Nucleus accumbens (tissue), 56 donors: ENCODE results near the gene PPIE.
A peak's percentile ranks its signal among the peaks of the same experiment; 100 is the strongest.

Experiments used
- DNase-seq, 56 donors: peaks; one replicate each; lab custom pipeline; 2025; lab: John Stamatoyannopoulos, UW

The PPIE gene

DNA sequence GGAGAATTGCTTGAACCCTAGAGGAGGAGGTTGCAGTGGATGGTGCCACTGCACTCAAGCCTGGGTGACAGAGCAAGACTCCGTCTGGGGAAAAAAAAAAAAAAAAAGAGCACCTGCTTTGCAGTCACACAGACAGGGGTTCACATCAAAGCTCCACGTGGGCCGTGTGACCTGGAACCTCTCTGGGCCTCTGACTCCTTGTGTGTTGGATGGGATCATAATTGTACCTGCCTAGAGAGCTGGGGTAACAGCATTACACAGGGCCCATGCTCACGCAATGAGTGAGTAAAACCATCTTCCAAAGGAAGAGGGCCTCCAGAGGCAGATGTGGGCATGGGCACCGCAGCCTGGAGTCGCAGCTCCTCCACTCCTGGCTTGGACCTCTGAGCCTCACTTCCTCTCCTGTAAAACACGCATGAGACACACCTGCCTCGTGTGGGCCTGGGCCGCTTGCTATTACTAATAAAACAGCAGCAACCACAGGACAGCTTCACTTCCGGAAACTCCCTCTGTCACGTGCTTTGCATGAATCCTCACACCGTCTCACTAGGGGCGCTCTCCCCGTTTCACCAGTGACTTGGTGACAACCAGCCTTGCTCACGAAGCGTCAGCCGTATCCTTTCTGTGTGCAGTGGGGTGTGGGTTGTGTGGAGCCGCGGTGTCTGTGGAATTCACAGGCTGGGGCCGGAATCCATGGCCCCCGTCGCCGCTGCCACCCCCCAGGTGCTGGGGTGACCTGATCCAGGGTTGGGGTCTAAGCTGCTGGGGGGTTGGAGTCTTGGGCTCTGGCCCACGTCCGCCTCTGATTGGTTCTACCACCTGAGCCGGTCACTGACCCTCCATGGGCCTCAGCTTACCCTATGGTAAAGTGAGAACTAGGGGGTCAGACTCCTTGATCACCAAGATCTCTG, 60.4 kb downstream of the PPIE start:
- peak in 51 of 56 donors; percentile 6 to 83 (median 49) for DNase-seq

DNA sequence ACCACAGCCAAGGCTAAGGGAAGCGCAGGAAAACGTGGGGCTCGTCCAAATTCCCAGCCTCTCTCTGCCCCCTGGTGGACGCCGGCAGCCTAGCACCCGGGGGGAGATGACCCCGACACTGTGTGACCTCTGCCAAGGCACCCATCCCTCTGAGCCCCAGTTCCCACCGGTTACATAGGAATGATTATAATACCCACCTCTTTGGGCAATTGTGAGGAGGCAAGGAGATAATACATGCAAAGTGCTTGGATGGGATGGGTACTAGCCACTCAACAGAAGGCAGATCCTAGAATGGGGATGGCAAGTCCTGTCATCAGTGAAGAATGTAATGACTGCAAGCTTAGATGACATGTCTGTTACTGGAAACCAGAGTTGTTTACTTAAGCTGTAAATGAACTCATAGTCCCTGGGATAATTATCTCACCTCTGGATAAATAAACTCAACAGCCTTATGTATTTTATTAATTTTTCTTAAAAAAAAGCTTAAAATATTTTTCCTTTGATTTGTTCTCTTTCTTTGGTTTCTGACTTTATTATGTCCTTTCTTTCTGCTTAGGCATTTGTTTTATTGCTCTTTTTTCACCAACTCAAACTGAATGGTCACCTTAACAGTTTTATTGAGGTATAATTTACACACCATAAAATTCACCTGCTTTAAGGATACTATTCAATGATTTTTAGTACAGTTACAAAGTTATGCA, 61.2 kb downstream of the PPIE start:
- DNase-seq, result peak in 49 of 56 donors; percentile 15 to 85 (median 59)

DNA sequence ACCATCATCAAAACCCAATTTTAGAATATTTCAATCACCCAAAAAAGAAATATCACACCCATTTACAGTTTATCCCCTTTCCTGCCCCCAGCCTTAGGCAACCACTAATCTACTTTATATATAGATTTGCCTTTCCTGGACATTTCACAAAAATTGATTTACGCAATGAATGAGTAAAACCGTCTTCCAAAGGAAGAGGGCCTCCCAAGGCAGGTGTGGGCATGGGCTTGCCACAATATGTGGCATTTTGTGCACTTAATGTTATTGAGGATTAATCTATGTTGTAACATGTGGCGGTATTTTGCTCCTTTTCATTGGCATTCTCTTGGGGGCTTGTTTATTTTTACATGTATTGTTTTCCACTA, 61.8 kb downstream of the PPIE start:
- no peak for DNase-seq

DNA sequence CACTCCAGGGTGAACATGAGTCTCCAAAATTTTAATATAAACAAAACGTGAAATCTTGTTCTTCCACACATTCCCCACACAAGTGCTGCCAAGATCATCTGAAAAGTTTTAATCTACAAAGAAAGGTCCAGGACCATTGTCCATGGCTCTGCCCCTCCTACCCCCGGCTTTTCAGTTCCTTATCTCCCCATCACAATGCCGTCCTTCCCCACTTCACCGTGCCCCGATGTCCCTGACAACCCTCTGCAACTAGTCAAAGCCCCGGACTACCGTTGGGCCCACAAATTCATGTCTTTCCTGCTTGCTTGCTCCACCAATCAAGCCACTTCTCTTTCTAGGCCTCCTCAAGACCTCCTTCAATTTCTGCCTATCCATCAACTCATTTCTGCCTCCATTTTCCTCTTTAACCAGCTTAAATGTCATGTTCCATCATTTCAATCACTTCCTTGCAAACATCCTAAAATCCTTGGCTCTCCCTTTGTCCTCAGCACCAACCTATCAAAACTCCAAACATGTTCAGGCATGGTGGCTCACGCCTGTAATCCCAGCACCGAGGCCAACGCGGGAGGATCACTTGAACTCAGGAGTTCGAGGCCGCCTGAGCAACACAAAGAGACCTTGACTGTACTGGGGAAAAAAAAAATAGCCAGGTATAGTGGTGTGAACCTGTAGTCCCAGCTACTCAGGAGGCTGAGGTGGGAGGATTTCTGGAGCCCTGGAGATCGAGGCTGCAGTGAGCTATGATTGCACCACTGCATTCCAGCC, 64.0 kb downstream of the PPIE start:
- no peak for DNase-seq

DNA sequence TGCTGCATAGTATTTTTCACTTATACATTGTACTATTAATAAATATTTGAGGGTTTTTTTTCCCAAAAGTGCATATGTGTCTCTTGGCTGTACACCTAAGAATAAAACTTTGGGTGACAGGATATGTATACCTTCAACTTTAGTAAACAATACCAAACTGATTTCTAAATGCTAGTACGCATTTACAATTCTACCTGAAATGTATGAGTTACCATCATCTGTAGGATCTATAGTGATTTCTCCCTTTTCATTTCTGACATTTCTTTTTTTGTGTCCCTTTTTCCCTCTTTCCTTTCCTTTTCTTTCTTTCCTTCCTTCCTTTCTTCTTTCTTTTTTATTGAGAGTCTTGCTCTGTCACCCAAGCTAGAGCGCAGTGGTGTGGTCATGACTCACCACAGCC, 66.7 kb downstream of the PPIE start:
- DNase-seq, result no peak

DNA sequence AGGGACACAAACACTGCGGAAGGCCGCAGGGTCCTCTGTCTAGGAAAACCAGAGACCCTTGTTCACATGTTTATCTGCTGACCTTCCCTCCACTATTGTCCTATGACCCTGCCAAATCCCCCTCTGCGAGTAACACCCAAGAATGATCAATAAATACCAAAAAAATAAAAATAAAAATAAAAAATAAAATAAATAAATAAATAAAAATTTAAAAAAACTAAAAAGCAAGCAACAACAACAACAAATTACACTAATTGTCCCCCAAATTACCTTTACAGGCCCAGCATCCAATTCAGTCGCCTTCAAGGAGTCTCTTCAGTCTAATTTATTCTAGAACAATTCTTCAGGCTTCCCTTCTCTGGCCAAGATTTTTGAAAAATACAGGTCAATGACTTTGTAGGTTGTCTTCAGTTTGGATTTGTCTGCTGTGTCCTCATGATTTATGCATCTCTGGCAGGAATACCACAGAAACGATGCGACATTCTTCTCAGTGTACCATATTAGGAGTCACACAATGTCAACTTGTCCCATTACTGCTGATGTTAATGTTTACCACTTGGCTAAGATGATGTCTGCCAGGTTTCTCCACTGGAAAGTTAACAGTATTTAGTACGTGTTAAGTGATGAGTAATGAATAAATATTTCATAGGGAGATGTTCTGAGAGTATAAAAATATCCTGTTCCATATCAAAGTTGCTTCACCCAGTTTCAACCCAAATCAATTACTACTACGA, 70.3 kb downstream of the PPIE start:
- DNase-seq, result no peak

DNA sequence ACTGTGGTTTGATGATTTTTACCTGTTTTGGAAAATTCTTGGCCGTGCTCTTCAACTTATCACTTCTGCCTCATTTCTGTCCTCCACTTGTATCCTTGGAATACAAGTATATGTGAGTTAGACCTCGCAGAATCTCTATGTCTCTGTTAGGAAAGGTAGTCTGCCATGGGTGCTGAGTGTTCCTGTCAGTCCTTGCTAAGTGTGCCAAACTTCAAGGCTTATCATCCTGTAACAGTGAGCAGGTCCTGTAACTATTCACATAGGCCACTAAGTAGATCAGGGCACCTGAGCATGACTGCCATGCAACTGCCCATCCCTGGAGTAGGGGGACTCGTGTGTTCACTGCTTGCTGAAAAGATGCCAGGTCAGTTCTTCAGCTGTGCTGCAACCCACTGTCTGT, 74.2 kb downstream of the PPIE start:
- DNase-seq, result no peak
